OCI-M1 (cell line): ENCODE results near the gene CCDC57.
"Not testable (repeated sequence)": the region's sequence is repeated elsewhere in the genome, so short reads cannot be mapped to it uniquely, and the experiment has no call there.

Experiments used
- DNase-seq: peaks from one replicate; lab custom pipeline; 2025; lab: John Stamatoyannopoulos, UW

Gene CCDC57

DNA sequence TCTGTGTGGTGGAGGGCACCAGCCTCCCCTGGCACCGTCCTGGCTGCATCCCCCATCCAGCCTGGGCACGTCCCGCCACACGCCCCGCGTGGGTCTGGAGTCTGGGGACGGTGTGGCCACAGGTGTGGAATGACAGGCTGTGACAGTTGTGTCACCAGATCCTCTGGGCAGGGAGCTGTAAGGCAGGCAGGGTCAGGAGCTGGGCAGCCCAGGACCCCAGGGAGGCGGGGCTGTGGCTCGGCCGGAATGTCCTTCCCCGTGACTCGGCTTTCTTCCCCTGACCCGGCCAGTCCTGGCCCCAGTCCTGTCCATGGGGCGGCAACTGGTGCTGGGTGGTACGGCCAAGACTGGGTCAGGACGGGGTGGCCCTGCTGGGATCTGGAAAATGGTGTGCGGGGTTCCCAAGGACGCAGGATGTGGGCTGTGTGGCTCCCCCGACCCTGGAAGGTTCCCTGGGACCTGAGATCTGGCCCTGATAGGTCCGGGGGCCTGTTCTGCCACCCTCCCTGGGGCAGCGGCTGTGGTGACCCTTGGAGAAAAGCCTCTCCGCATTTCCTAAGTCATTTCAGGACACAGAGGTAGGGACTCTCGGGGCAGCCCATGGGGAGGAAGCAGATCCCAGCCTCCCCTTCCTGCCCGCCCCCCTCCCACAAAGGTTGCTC, 12.9 kb upstream of the CCDC57 start:
- DNase-seq = no peak

DNA sequence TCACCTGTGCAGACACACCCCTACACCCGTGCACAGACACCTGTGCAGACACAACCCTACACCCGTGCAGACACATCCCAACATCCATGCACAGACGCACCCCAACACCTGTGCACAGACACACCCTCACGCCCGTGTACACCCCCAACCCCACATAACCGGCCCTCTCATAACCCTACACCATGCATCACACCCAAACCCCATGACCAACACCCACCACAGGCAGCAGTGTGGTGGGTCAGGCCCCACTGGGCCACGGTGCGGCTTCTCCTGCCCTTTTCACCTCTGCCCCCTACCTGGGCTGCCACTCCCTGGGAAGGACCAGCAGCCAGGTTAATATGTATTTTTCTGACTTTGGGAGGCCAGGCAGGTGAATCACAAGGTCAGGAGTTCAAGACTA, 12.0 kb upstream of the CCDC57 start:
- no peak for DNase-seq

- DNase-seq = no peak
Measured at GRCh38 chr17:82223517-82223916, 10.9 kb upstream of the CCDC57 start.

- DNase-seq = no peak
Measured at GRCh38 chr17:82222816-82223215, 10.2 kb upstream of the CCDC57 start.

DNA sequence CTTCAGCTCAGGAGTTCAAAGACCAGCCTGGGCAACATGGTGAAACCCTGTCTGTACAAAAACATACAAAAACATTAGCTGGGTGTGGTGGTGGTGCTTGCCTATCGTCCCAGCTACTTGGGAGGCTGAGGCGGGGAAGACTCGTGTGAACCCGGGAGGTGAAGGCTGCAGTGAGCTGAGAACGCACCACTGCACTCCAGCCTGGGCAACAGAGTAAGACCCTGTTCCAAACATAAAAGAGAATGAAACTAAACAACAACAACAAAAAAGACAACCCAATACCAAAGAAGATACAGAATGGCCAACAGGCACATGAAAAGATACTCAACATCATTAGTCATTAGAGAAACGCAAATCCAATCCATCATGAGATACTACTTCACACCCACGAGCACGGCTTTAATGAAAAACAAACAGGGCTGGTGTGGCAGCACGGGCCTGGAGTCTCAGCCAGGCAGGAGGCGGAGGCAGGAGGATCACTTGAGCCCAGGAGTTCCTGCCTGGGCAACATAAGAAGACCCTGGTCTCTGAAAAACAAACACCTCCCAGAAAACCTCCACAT, 8.8 kb upstream of the CCDC57 start:
- DNase-seq = no peak

DNA sequence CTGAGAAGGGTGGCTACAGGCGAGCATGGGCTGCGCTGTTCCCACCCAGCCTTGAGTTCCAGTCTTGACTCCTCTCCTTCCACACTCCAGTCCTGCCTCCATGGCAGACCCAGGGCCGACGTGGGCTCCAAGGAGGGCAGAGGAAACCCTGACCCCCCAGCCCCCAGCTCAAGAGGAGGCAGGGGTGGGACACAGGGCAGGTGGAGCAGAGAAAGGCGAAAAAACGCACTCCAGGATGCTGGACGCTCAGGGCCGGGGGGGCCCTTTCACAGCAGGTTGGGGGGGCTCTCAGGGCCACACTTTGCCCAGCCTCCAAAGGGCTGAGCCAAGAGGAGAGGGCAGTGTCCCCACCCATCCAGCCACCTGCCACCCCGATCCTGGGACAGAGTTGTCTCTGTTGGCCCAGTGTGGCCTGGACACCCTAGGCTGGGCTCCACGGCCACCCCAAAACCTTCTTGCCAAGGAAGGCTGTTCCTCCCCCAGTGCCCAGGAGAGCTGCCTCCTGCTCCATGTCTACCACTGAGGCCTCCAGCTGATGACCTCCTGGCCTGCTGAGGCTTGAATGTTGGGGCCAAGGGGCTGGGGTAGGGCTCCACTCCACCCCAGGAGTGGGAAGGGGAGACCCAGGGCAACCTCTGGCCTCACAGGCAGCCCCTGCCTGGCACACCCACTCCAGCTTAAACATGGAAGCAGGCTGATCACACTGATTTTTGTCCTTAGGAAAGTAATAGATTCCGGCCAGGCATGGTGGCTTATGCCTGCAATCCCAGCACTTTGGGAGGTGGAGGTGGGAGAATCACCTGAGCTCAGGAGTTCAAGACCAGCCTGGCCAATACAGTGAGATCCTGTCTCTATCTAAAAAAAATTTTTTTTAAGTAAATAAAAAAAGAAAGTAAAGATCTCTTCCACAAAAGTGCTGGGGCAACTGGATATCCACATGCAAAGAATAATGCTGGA, 7.4 kb upstream of the CCDC57 start:
- no peak for DNase-seq

- DNase-seq = no peak
Measured at GRCh38 chr17:82219083-82219482, 6.4 kb upstream of the CCDC57 start.

GRCh38 chr17:82218349-82219075, 5.9 kb upstream of the CCDC57 start:
- no peak for DNase-seq

GRCh38 chr17:82217530-82218204, 5.0 kb upstream of the CCDC57 start:
- peak; percentile 93 for DNase-seq

DNA sequence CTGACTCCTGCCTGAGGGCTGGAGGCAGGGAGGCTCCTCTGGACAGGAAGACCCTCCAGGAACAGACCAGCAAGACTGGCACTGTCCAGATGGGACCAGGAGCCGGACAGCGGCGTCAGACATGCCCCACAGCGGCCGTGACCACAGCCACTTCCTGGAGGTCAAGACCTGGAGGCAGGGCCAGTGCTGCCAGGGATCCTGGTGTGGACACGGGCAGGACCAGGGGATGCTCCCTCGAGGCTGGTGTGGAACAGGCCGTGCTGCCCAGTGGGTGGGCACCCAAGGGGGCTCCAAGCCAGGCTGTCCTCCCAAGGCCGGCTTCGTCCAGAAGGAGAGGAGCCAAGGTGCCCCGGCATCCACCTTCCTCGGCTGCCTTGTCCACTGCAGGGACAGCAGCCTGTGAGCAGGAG, 4.5 kb upstream of the CCDC57 start:
- DNase-seq = peak; percentile 68

DNA sequence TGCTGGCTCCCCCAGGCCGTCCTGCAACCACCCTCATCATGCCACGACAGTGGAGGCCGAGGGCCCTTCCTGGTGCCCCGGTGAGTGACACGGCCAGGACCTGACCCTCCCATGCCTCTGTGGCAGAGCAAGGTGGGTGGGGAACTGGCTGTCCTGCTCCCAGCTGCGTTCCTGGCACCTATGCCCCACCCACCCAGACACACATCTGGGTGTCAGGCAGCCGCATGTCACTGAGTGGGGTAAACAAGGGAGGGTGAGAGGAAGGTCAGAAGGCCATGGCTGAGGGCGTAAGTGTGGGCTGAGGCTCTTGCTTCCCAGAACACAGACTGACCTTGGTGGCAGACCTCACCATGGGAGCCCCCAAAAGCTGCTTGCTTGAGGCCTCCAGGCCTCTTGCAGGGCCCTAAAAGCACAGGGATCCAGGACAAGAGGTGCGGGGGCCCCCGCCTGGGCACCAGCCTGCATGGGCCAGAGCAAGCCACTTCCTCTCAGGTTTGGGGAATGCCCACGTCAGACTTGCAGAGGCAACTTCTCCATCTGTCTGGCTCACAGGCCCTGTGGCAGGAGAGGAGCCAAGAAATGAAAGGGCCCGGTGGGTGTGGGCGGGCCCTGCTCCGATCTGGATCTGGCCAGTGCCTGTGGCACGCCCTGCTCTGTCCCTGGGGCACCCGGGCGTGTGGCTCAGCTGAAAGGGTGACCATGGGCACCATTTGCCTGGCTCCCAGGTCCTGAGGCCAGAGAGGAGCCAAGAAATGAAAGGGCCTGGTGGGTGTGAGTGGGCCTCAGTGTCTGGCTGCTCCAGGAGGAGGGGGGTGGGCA, 3.9 kb upstream of the CCDC57 start:
- DNase-seq = peak; percentile 95

- no peak for DNase-seq
Measured at GRCh38 chr17:82215972-82216300, 3.3 kb upstream of the CCDC57 start.

- DNase-seq = peak; percentile 17
Measured at GRCh38 chr17:82215095-82215971, 2.7 kb upstream of the CCDC57 start.

DNA sequence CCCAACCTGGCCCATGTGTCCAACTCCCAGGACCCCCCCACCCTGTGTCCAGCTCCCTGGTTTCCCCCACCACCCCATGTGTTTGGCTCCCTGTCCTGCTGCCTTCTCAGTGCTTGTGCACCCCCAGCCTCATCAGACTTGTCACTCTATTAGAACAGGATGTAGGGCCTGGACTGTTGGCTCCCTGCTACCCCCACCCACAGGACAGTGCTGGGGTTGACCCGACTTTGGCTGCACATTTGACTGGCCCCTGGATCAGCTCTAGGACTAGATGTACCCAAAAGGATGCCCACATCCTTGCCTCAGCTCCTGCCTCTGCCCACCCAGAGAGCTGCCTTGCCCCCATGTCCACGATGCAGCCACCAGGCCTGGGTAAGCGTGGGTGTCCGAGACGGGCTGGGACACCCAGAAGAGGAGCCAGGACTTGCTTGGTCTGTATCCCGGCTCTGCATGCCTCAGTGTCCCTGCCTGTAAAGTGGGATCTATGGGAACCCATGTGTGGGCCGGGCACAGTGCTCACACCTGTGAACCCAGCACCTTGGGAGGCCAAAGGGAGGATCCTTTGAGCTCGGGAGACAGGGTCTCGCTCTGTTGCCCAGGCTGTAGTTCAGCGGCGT, 1.5 kb upstream of the CCDC57 start:
- DNase-seq = peak; percentile 38

DNA sequence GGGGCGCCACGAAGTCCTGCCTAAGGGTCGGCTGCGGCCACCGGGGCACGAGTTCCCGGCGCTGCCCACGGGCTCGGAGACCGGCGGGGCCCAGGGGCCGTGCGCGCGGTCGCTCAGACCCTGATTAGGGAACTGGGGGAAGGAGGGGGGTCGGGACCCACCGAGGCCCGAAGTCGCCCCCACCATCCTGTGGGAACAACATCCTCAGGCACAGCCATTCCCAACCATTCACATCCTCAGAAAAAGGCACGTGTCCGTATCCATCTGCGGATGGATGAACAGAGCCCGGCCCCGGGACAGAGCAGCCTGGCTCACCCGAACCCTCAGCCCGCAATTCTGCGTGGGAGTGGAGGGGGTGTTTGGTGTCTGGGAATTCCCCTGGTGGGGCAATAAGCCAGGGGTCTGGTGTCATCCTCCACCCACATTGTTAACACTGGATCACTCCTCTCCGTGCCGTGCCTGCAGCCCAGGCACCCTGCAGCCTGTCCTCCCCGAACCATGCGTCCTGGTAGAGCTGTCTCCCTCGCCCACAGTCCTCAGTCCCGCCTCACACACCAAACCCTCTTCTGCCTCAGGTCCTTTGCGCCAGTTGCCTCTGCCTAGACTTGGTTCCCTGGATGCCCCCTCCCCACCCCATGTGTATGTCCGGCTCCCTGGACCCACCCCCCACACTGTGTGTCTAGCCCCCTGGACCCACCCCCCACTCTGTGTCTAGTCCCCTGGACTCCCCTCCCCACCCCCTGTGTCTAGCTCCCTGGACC, 789 bp upstream of the CCDC57 start:
- DNase-seq = peak; percentile 74

DNA sequence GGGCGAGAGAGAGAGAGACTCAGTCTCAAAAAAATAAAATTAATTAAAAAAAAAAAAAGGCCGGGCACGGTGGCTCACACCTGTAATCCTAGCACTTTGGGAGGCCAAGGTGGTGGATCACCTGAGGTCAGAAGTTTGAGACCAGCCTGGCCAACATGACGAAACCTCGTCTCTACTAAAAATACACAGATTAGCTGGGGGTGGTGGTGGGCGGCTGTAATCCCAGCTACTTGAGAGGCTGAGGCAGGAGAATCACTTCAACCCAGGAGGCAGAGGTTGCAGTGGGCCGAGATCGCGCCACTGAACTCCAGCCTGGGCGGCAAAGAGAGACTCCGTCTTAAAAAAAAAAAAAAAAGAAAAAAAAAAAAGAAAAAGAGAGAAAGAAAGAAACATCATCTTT, 2.0 kb downstream of the CCDC57 start:
- not testable (repeated sequence) for DNase-seq

GRCh38 chr17:82205720-82206508, 6.7 kb downstream of the CCDC57 start:
- peak; percentile 92 for DNase-seq
